GM21528 (cell line): ENCODE data around the gene CACNA1C.

ENCODE experiments used
- ATAC-seq: cut with Tn5 transposase; IDR thresholded peaks from one replicate; pipeline ENCODE4 v1.9.1; 2021; ENCODE audit warnings: mild to moderate bottlenecking, moderate library complexity; ENCODE audit not compliant: unreplicated experiment, low FRiP score

CACNA1C gene

GRCh38 chr12:2306735-2307134 lies 253.9 kb downstream of the CACNA1C start:
- ATAC-seq: no peak

DNA sequence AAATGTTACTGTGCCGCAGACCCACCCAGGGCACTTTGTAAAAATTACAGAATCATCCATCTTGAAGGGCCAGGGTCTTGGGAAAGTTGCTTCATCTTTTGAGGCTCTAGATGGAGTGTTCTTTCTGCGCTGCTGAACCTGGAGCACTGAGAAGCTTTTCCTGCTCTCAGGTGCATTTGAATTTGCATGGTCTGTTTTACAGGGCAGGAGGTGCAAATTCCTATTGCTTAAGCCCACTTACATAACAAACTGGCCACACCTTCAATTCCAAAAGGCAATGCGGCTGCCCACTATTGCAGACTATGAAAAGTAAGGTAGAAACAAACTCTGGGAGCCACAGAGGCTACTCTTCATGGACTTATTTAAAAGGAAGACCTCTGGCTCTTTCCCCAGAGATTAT lies 254.8 kb downstream of the CACNA1C start:
- ATAC-seq: no peak

GRCh38 chr12:2309647-2310046 lies 256.9 kb downstream of the CACNA1C start:
- ATAC-seq: no peak

- ATAC-seq: no peak
Measured at GRCh38 chr12:2311020-2311778, 258.4 kb downstream of the CACNA1C start.

GRCh38 chr12:2312175-2312574 lies 259.4 kb downstream of the CACNA1C start:
- no peak for ATAC-seq

- no peak for ATAC-seq
Measured at GRCh38 chr12:2312770-2313169, 260.0 kb downstream of the CACNA1C start.

DNA sequence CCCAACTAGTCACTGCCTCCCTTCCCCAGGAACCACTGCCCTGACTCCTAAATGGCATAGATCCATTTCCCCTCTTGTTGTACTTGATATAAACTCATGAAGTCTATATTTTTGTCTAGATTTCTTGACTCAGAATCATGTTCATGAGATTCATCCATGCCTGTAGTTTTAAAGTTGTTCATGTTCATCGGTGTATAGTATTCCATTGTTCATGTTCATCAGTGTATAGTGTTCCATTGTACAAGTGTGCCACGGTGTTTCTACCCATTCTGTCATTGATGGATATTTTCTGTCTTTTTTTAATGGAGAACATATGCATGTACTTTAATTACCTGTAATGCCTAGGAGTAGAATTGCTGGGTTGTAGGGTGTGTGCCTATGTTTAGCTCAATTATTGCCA lies 261.7 kb downstream of the CACNA1C start:
- no peak for ATAC-seq

DNA sequence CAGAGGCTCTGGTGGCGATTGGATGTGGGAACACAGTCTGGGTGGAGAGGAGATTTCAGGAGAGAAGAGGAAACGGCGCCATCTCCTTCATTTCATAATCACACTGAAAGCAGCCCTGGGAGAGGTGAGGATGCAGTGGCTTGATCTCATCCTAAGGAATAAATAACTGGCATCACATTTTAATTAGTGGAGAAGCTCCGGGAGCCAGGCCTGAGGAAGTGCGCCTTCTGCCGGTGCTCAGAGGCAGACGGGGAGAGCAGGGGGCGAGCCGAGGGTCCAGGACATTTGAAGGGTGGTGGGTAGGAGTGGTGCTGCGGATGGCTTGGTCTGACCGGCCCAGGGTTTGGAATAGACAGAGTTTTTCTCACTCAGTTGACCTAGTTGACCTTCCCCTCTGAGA lies 265.0 kb downstream of the CACNA1C start:
- ATAC-seq: no peak

DNA sequence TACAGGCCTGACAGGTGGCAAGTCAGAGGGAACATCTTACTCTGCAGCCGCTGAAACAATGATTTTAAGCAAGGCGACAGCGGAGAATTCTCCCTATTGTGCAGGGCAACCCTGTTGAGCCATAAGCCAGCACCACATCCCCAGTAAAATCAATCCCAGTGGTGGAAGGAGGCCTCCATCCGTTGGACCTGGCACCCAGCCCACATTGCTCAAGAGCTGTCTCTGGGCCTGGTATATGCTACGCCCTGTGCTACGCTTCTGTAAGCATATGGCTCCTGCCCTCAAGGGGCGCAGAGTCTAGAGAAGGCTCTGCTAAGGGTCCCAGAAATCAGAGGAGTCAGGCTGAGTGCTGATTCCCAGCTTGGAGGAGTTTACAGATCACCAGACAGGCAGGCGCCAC lies 265.5 kb downstream of the CACNA1C start:
- ATAC-seq: no peak

- no peak for ATAC-seq
Measured at GRCh38 chr12:2319136-2319535, 266.3 kb downstream of the CACNA1C start.

GRCh38 chr12:2319737-2320506 lies 267.1 kb downstream of the CACNA1C start:
- ATAC-seq: no peak

GRCh38 chr12:2320841-2321240 lies 268.1 kb downstream of the CACNA1C start:
- no peak for ATAC-seq

DNA sequence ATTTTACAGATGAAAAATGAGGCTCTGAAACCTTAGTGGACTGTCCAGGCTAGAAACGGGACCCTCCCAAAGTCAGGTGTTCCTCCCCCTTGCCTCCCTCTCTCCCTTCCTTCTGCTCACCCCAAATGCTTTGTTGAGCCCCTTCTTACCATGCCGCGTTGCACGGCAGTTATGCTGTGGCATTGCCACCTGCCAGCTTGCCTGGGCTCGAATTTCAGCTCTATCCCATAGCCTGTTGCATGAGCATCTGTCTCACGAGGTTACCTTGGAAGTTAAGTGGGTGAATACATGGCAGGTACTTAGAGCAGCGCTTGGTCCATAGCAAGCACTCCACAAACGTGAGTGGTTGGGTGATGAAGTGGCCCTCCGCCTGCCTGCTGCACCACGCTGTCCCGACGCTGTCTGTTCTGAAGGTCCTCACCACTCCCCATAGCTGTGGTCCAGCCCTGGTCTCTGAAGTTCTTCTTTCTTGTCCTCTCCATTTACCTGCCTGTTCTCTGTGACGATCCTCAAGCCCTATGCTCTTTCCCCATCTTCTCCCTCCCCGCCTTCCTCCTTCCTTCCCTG lies 269.9 kb downstream of the CACNA1C start:
- no peak for ATAC-seq

GRCh38 chr12:2323532-2324255 lies 270.9 kb downstream of the CACNA1C start:
- ATAC-seq: no peak

DNA sequence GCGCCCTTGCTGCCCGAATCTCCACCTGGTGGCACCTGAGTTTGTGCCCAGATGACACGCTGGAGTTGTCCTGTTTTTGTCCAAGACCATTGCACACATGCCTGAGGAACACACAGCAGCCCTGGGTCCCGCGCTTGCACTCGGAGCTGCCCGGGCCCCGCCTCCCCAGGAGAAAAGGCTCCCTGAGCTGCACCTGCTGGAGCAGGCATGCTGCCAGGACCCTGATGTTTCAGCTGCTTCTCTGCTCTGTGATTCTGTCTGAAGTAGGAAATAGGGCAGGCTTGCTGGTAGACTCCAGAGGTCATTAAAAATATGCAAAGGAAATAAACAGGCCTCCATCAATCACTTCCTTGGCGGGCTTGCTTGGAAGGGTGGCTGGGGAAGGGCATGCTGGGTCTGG lies 271.6 kb downstream of the CACNA1C start:
- ATAC-seq: no peak

- ATAC-seq: no peak
Measured at GRCh38 chr12:2325519-2325918, 272.7 kb downstream of the CACNA1C start.

- no peak for ATAC-seq
Measured at GRCh38 chr12:2326470-2326869, 273.7 kb downstream of the CACNA1C start.

- ATAC-seq: no peak
Measured at GRCh38 chr12:2328661-2329060, 275.9 kb downstream of the CACNA1C start.

GRCh38 chr12:2329661-2330210 lies 276.9 kb downstream of the CACNA1C start:
- no peak for ATAC-seq

DNA sequence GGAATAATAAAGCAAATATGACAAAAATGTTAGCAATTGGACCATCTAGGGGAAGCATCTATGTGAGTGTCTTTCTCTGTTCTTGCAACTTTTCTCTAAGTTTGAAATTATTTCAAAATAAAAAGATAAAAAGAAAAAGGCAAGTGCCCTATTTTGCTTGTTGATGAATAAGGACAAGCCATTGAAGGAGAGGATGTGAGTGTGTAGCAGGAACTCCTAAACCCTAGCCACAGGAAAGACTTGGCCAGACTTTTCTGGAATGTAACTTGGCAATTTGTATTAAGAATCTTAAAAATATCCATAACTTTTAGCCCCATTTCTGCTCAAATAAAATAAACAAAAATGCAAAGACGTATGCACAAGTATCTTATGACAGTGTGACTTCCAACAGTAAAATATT lies 279.4 kb downstream of the CACNA1C start:
- no peak for ATAC-seq

DNA sequence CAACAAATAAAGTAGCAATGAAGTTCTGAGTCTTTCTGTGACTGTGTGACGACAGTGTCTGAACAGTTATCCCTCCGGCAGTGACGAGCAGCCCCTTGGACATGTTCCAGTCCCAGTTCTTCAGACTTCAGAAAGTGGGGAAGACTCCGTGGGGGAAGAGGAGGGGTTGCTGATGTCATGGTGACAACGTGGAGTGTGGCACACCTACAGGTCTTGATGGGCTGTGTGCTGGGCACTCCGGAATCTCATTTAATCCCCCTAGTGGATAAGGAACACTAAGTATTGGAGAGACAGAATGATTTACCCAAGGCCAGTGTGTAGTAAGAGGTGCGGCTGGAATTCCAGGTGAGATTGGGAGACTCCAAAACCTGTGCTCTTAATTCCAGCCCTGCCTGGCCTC lies 280.2 kb downstream of the CACNA1C start:
- no peak for ATAC-seq
